ENCODE data around the gene TMEM198. TPM values are rescaled to one million over a fixed set of nuclear protein-coding genes. Genes with fewer than 3 reads are reported as not detected.

TMEM198 gene
- total and polyA plus RNA-seq, 9 of the 15 experiments (the other 6 are each of a cell fraction or from before 2014, with no cell fraction given) = 0.03 to 3.8 (median 1.0) TPM

DNA sequence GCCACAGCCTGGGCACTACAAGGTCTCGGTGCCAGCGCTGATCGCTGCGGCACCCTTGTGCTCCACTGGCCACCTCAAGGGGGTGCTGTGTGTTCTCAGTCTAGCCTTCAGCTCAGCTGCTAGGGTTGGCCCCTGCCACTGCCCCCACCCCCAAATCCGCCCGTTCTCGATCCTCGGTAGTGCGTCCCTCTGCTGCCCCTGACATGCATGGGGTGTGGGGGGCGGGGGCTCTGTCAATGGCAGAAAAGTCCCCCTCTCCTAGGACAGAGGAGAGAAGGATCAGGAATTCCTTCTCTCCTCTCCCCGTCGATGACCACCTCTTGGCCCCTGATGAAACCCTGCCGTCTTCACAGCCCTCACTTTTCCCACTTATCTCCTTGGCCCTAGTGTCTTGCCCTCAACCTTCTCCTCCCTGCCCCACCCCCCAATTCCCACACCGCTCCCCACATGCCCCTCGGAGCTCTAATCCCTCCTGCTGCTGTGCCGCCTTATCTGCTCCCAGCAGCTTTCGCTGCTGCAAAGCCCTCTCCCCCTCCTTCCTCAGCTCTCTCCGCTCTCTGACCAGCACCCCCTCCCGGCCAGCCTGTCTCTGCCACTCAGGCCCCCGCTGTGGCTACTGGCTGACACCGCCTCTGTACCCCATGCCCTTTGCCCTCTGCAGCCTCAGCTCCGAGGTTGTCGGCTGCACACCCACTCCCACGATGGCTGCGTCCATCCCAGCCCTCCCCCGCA is 33.9 kb upstream of the TMEM198 start (continued):
- TF ChIP-seq, protein P1, sequence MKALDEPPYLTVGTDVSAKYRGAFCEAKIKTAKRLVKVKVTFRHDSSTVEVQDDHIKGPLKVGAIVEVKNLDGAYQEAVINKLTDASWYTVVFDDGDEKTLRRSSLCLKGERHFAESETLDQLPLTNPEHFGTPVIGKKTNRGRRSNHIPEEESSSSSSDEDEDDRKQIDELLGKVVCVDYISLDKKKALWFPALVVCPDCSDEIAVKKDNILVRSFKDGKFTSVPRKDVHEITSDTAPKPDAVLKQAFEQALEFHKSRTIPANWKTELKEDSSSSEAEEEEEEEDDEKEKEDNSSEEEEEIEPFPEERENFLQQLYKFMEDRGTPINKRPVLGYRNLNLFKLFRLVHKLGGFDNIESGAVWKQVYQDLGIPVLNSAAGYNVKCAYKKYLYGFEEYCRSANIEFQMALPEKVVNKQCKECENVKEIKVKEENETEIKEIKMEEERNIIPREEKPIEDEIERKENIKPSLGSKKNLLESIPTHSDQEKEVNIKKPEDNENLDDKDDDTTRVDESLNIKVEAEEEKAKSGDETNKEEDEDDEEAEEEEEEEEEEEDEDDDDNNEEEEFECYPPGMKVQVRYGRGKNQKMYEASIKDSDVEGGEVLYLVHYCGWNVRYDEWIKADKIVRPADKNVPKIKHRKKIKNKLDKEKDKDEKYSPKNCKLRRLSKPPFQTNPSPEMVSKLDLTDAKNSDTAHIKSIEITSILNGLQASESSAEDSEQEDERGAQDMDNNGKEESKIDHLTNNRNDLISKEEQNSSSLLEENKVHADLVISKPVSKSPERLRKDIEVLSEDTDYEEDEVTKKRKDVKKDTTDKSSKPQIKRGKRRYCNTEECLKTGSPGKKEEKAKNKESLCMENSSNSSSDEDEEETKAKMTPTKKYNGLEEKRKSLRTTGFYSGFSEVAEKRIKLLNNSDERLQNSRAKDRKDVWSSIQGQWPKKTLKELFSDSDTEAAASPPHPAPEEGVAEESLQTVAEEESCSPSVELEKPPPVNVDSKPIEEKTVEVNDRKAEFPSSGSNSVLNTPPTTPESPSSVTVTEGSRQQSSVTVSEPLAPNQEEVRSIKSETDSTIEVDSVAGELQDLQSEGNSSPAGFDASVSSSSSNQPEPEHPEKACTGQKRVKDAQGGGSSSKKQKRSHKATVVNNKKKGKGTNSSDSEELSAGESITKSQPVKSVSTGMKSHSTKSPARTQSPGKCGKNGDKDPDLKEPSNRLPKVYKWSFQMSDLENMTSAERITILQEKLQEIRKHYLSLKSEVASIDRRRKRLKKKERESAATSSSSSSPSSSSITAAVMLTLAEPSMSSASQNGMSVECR (CRISPR knock-in tag; IDR thresholded peaks at IDR 0.05) = peak; percentile 86
- TF ChIP-seq ETS2 (tag; IDR thresholded peaks at IDR 0.05; ENCODE audit: borderline replicate concordance, poor library complexity, severe bottlenecking) = no peak
- 0 out of 2 replicates have a peak, but pooled peaks have one; percentile 20 for TF ChIP-seq ZKSCAN1 (IDR thresholded peaks at IDR 0.05; ENCODE audit: low read depth, low read length)
- no peak for TF ChIP-seq E2F4 (CRISPR knock-in tag; IDR thresholded peaks at IDR 0.05; ENCODE audit: low read depth)
- TF ChIP-seq FOXK1 (CRISPR knock-in tag; IDR thresholded peaks at IDR 0.05; ENCODE audit: borderline replicate concordance) = no peak
- TF ChIP-seq, protein P2, sequence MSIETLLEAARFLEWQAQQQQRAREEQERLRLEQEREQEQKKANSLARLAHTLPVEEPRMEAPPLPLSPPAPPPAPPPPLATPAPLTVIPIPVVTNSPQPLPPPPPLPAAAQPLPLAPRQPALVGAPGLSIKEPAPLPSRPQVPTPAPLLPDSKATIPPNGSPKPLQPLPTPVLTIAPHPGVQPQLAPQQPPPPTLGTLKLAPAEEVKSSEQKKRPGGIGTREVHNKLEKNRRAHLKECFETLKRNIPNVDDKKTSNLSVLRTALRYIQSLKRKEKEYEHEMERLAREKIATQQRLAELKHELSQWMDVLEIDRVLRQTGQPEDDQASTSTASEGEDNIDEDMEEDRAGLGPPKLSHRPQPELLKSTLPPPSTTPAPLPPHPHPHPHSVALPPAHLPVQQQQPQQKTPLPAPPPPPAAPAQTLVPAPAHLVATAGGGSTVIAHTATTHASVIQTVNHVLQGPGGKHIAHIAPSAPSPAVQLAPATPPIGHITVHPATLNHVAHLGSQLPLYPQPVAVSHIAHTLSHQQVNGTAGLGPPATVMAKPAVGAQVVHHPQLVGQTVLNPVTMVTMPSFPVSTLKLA (conservative IDR thresholded peaks at IDR 0.05) = peak; percentile 74 to 88
- peak; percentile 95 for TF ChIP-seq NBN (IDR thresholded peaks at IDR 0.05; ENCODE audit: low read depth)
- TF ChIP-seq ZNF174 (CRISPR knock-in tag; IDR thresholded peaks at IDR 0.05) = no peak
- no peak for TF ChIP-seq ZNF740 (CRISPR knock-in tag; IDR thresholded peaks at IDR 0.05)
- TF ChIP-seq ZNF740 (tag; IDR thresholded peaks at IDR 0.05) = peak in 1 of 2 experiments; percentile 73; a peak in 2 of 4 replicates
- no peak for TF ChIP-seq STAT5B (CRISPR knock-in tag; IDR thresholded peaks at IDR 0.05)
- TF ChIP-seq RBM14 (IDR thresholded peaks at IDR 0.05; ENCODE audit: borderline replicate concordance, insufficient read depth, low read depth, low read length) = no peak
- no peak for TF ChIP-seq ETV5 (CRISPR knock-in tag; IDR thresholded peaks at IDR 0.05; ENCODE audit: low read depth)
- peak; percentile 89 for TF ChIP-seq ZNF764 (CRISPR knock-in tag; IDR thresholded peaks at IDR 0.05; ENCODE audit: low read depth)
- peak; percentile 51; the same call in 1 of the 2 replicates for TF ChIP-seq ZNF197 (CRISPR knock-in tag; IDR thresholded peaks at IDR 0.05; ENCODE audit: low read depth)
- TF ChIP-seq SMARCA5 (IDR thresholded peaks at IDR 0.05) = peak; percentile 41; the same call in 1 of the 2 replicates
- TF ChIP-seq, protein P3, sequence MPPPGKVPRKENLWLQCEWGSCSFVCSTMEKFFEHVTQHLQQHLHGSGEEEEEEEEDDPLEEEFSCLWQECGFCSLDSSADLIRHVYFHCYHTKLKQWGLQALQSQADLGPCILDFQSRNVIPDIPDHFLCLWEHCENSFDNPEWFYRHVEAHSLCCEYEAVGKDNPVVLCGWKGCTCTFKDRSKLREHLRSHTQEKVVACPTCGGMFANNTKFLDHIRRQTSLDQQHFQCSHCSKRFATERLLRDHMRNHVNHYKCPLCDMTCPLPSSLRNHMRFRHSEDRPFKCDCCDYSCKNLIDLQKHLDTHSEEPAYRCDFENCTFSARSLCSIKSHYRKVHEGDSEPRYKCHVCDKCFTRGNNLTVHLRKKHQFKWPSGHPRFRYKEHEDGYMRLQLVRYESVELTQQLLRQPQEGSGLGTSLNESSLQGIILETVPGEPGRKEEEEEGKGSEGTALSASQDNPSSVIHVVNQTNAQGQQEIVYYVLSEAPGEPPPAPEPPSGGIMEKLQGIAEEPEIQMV (tag; conservative IDR thresholded peaks at IDR 0.05; ENCODE audit: low read depth) = no peak

Measured in K562 (cell line).